ENCODE results near the gene IGLL1. TPM values are rescaled to one million over a fixed set of nuclear protein-coding genes. Genes with fewer than 3 reads are reported as not detected.

Gene IGLL1
- total and polyA plus RNA-seq, 2 donors (not counting 1 experiment from before 2014, with no cell fraction given): not detected

DNA sequence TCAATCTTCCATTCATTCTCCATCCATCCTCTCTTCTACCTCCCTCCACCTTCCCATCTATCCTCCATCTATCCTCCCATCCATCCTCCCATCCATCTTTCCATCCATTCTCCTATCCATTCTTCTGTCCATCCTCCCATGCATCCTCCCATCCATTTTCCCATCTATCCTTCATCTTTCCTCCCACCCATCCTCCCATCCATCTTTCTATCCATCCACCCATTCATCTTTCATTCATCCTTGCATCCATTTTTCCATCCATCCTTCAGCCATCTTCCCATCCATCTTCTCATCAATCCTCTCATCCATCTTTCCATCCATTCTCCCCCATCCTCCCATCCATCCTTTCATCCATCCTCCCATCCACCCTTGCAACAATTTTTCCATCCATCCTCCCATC lies 27.5 kb downstream of the IGLL1 start:
- no peaks in the 10 kb centered on the region for H3K4me1 ChIP-seq (ENCODE audit: control insufficient read depth in 2 of 2, insufficient read depth in 2 of 2, low read length in 2 of 2)
- ChIA-PET CTCF (no interaction called here), POLR2A (no interaction called here)
- no peak for TF ChIP-seq EZH2 (IDR thresholded peaks at IDR 0.05; ENCODE audit: borderline replicate concordance, insufficient read depth, low read depth, low read length, poor library complexity, severe bottlenecking)
- TF ChIP-seq, protein P1, sequence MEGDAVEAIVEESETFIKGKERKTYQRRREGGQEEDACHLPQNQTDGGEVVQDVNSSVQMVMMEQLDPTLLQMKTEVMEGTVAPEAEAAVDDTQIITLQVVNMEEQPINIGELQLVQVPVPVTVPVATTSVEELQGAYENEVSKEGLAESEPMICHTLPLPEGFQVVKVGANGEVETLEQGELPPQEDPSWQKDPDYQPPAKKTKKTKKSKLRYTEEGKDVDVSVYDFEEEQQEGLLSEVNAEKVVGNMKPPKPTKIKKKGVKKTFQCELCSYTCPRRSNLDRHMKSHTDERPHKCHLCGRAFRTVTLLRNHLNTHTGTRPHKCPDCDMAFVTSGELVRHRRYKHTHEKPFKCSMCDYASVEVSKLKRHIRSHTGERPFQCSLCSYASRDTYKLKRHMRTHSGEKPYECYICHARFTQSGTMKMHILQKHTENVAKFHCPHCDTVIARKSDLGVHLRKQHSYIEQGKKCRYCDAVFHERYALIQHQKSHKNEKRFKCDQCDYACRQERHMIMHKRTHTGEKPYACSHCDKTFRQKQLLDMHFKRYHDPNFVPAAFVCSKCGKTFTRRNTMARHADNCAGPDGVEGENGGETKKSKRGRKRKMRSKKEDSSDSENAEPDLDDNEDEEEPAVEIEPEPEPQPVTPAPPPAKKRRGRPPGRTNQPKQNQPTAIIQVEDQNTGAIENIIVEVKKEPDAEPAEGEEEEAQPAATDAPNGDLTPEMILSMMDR (IDR thresholded peaks at IDR 0.05): peak; percentile 7
- Mint-ChIP-seq H3K9me3 (ENCODE audit: insufficient read depth) (no peaks in the 10 kb centered on the region), H3K4me3 (no peak overlapping the region), H3K27ac (no peak overlapping the region), H3K27me3 (peaks cover 5% of the 10 kb centered on the region), H3K4me1 (no peaks in the 10 kb centered on the region)
- H3K9ac ChIP-seq (ENCODE audit: low read length): no peak overlapping the region
- no peaks in the 10 kb centered on the region for H3K36me3 ChIP-seq (replicated peaks in 1 of 2; ENCODE audit: control extremely low read depth in 1 of 2, control insufficient read depth in 1 of 2, extremely low read depth in 1 of 2, insufficient read depth in 2 of 2, low read length in 1 of 2)
- H2AFZ ChIP-seq (ENCODE audit: insufficient read depth, low read depth, low read length, poor library complexity, severe bottlenecking): no peak overlapping the region
- ATAC-seq (ENCODE audit: low read depth) (no peak), DNase-seq (no peak)
- H3K4me3 ChIP-seq (ENCODE audit: control extremely low read depth in 1 of 5, extremely low read depth in 1 of 5, insufficient read depth in 1 of 5, low read depth in 2 of 5, low read length in 4 of 5): no peak overlapping the region
- intact Hi-C loops (cut with micrococcal nuclease): no loop called here
- no peak overlapping the region for H3K4me2 ChIP-seq (replicated peaks; ENCODE audit: low read depth, low read length, poor library complexity, severe bottlenecking)
- H4K20me1 ChIP-seq (ENCODE audit: control insufficient read depth, insufficient read depth, low read length, poor library complexity, severe bottlenecking): no peaks in the 10 kb centered on the region
- no peak overlapping the region for H3K27ac ChIP-seq (ENCODE audit: low read length in 2 of 2)
- no peaks in the 10 kb centered on the region for H3K79me2 ChIP-seq (ENCODE audit: control insufficient read depth, insufficient read depth, low read length)
- peaks cover 0 to 15% (median 4%) of the 10 kb centered on the region in 3 donors for H3K9me3 ChIP-seq (ENCODE audit: control extremely low read depth in 1 of 3, control insufficient read depth in 2 of 3, insufficient read depth in 1 of 3, low read length in 2 of 3)
- peaks cover 0 to 8% (median 1%) of the 10 kb centered on the region in 4 experiments for H3K27me3 ChIP-seq (replicated peaks in 1 of 4; ENCODE audit: control extremely low read depth in 1 of 4, control insufficient read depth in 3 of 4, insufficient read depth in 4 of 4, low read length in 3 of 4)

GRCh38 chr22:23551385-23551784 lies 28.7 kb downstream of the IGLL1 start:
- ATAC-seq (ENCODE audit: low read depth): no peak
- ChIA-PET CTCF (no interaction called here), POLR2A (no interaction called here)
- TF ChIP-seq EZH2 (IDR thresholded peaks at IDR 0.05; ENCODE audit: borderline replicate concordance, insufficient read depth, low read depth, low read length, poor library complexity, severe bottlenecking): no peak
- TF ChIP-seq, protein P1 (IDR thresholded peaks at IDR 0.05): no peak
- DNase-seq: no peak
- no peak overlapping the region for H3K27ac Mint-ChIP-seq
- H3K4me3 ChIP-seq (ENCODE audit: control extremely low read depth in 1 of 5, extremely low read depth in 1 of 5, insufficient read depth in 1 of 5, low read depth in 2 of 5, low read length in 4 of 5): no peak overlapping the region
- H3K27ac ChIP-seq (ENCODE audit: low read length in 2 of 2): no peak overlapping the region
- H3K4me2 ChIP-seq (replicated peaks; ENCODE audit: low read depth, low read length, poor library complexity, severe bottlenecking): no peak overlapping the region
- no peaks in the 10 kb centered on the region for H3K36me3 ChIP-seq (replicated peaks in 1 of 2; ENCODE audit: control extremely low read depth in 1 of 2, control insufficient read depth in 1 of 2, extremely low read depth in 1 of 2, insufficient read depth in 2 of 2, low read length in 1 of 2)
- peaks cover 5% of the 10 kb centered on the region for H3K27me3 Mint-ChIP-seq
- H2AFZ ChIP-seq (ENCODE audit: insufficient read depth, low read depth, low read length, poor library complexity, severe bottlenecking): no peak overlapping the region
- H3K4me1 ChIP-seq (ENCODE audit: control insufficient read depth in 2 of 2, insufficient read depth in 2 of 2, low read length in 2 of 2): no peaks in the 10 kb centered on the region
- no peaks in the 10 kb centered on the region for H3K4me1 Mint-ChIP-seq
- H3K9me3 Mint-ChIP-seq (ENCODE audit: insufficient read depth): no peaks in the 10 kb centered on the region
- peaks cover 0 to 16% (median 6%) of the 10 kb centered on the region in 3 donors for H3K9me3 ChIP-seq (ENCODE audit: control extremely low read depth in 1 of 3, control insufficient read depth in 2 of 3, insufficient read depth in 1 of 3, low read length in 2 of 3)
- no peak overlapping the region for H3K9ac ChIP-seq (ENCODE audit: low read length)
- H3K27me3 ChIP-seq (replicated peaks in 1 of 4; ENCODE audit: control extremely low read depth in 1 of 4, control insufficient read depth in 3 of 4, insufficient read depth in 4 of 4, low read length in 3 of 4): peaks cover 0 to 8% (median 1%) of the 10 kb centered on the region in 4 experiments
- H3K4me3 Mint-ChIP-seq: no peak overlapping the region
- intact Hi-C loops (cut with micrococcal nuclease): no loop called here
- no peaks in the 10 kb centered on the region for H3K79me2 ChIP-seq (ENCODE audit: control insufficient read depth, insufficient read depth, low read length)
- H4K20me1 ChIP-seq (ENCODE audit: control insufficient read depth, insufficient read depth, low read length, poor library complexity, severe bottlenecking): no peaks in the 10 kb centered on the region

Measured in B cell (primary cell).